HCT116 (cell line): ENCODE results near the gene GALR3.

Source experiments
- CEBPB ChIP-seq: IDR thresholded peaks from 2 replicates; pipeline ENCODE4 v1.6.1; 2012; ENCODE audit warnings: low read depth
- EZH2phosphoT487 ChIP-seq: fragments of 200-600 bp; IDR thresholded peaks from 2 replicates; pipeline ENCODE4 v1.6.1; 2018; ENCODE audit warnings: antibody characterized with exemption, borderline replicate concordance
- MAX ChIP-seq: IDR thresholded peaks from 2 replicates; pipeline ENCODE4 v1.6.1; 2012
- POLR2A ChIP-seq: IDR thresholded peaks from 2 replicates; pipeline ENCODE4 v1.7.0; 2011; ENCODE audit warnings: borderline replicate concordance; ENCODE audit not compliant: insufficient read depth, insufficient read length; ENCODE audit errors: extremely low read depth
- RAD21 ChIP-seq: IDR thresholded peaks from 2 replicates; pipeline ENCODE4 v1.6.1; 2012; ENCODE audit warnings: low read depth, mild to moderate bottlenecking
- REST ChIP-seq: IDR thresholded peaks from 2 replicates; pipeline ENCODE4 v1.6.1; 2012; ENCODE audit warnings: low read depth
- SRF ChIP-seq: IDR thresholded peaks from 2 replicates; pipeline ENCODE4 v1.6.1; 2012; ENCODE audit warnings: low read depth
- ZBTB33 ChIP-seq: IDR thresholded peaks from 2 replicates; pipeline ENCODE4 v1.6.1; 2011; ENCODE audit warnings: mild to moderate bottlenecking, low read length, moderate library complexity; ENCODE audit not compliant: insufficient replicate concordance; ENCODE audit errors: extremely low read depth
- TF ChIP-seq, protein P1 (sequence below), 3 experiments: fragments of 200-600 bp in 1 of 3; sonication (generic) in 1 of 3; IDR thresholded peaks in 2 of 3; conservative IDR thresholded peaks in 1 of 3; 2 replicates each; pipeline ENCODE4 v1.5.1; 2012 to 2017; ENCODE audit warnings: low read depth in 2 of 3, low read length in 2 of 3, antibody characterized with exemption in 1 of 3, borderline replicate concordance in 1 of 3, control low read depth in 1 of 3, mild to moderate bottlenecking in 1 of 3, mixed read lengths in 1 of 3, mixed run types in 1 of 3, moderate library complexity in 1 of 3; ENCODE audit not compliant: insufficient read depth in 1 of 3
- TF ChIP-seq, protein P2 (sequence below): IDR thresholded peaks from 2 replicates; pipeline ENCODE4 v1.6.1; 2012

GRCh38 chr22:37803195-37803638 is 20.0 kb upstream of the GALR3 start:
- TF ChIP-seq MAX = no peak
- TF ChIP-seq, protein P1, sequence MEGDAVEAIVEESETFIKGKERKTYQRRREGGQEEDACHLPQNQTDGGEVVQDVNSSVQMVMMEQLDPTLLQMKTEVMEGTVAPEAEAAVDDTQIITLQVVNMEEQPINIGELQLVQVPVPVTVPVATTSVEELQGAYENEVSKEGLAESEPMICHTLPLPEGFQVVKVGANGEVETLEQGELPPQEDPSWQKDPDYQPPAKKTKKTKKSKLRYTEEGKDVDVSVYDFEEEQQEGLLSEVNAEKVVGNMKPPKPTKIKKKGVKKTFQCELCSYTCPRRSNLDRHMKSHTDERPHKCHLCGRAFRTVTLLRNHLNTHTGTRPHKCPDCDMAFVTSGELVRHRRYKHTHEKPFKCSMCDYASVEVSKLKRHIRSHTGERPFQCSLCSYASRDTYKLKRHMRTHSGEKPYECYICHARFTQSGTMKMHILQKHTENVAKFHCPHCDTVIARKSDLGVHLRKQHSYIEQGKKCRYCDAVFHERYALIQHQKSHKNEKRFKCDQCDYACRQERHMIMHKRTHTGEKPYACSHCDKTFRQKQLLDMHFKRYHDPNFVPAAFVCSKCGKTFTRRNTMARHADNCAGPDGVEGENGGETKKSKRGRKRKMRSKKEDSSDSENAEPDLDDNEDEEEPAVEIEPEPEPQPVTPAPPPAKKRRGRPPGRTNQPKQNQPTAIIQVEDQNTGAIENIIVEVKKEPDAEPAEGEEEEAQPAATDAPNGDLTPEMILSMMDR (IDR thresholded peaks at IDR 0.05 in 2 of 3, conservative IDR thresholded peaks at IDR 0.05 in 1 of 3; ENCODE audit: borderline replicate concordance in 1 of 3, insufficient read depth in 1 of 3, low read depth in 2 of 3, low read length in 2 of 3) = no peak
- TF ChIP-seq POLR2A = no peak
- no peak for TF ChIP-seq ZBTB33
- no peak for TF ChIP-seq SRF
- TF ChIP-seq REST = no peak
- TF ChIP-seq CEBPB = no peak
- TF ChIP-seq RAD21 = no peak
- no peak for TF ChIP-seq EZH2phosphoT487
- TF ChIP-seq, protein P2, sequence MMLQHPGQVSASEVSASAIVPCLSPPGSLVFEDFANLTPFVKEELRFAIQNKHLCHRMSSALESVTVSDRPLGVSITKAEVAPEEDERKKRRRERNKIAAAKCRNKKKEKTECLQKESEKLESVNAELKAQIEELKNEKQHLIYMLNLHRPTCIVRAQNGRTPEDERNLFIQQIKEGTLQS = no peak
